Fibroblast of villous mesenchyme (primary cell): ENCODE results near the gene MAN2A1. TPM values are rescaled to one million over a fixed set of nuclear protein-coding genes. Genes with fewer than 3 reads are reported as not detected.

Experiments
- DNase-seq: peaks from one replicate; pipeline ENCODE4 v3.0.0-alpha.2; 2010; ENCODE audit warnings: low read depth
- H3K4me3 ChIP-seq: 2 replicates; pipeline ENCODE4 v1.5.1; 2011; ENCODE audit warnings: low read depth, mild to moderate bottlenecking, low read length
- CTCF ChIP-seq: IDR thresholded peaks from 2 replicates; pipeline ENCODE4 v1.5.1; 2012; ENCODE audit warnings: low read depth, mild to moderate bottlenecking, low read length; ENCODE audit not compliant: insufficient read depth
- total RNA-seq: library from RNA; depleted of rRNA; stranded (reverse); fragments of >200 nt; gene quantifications from 2 replicates; pipeline ENCODE4 v1.2.3, GENCODE V29; 2012

Gene MAN2A1
- total RNA-seq, 1 donor = 178 TPM

- TF ChIP-seq CTCF = no peak
- no peak overlapping the region for H3K4me3 ChIP-seq
- no peak for DNase-seq
These were observed 32.0 kb downstream of the MAN2A1 start for GRCh38 chr5:109721741-109722140.

- TF ChIP-seq CTCF = no peak
- no peak overlapping the region for H3K4me3 ChIP-seq
- DNase-seq = no peak
These were observed 33.9 kb downstream of the MAN2A1 start for GRCh38 chr5:109723606-109724005.

- no peak for DNase-seq
- no peak overlapping the region for H3K4me3 ChIP-seq
- TF ChIP-seq CTCF = no peak
These were observed 35.4 kb downstream of the MAN2A1 start for GRCh38 chr5:109725135-109725534.

GRCh38 chr5:109739741-109740728, 50.3 kb downstream of the MAN2A1 start:
- no peak for TF ChIP-seq CTCF
- peak; percentile 46 for DNase-seq
- peak overlapping the region; percentile 4 for H3K4me3 ChIP-seq

- no peak overlapping the region for H3K4me3 ChIP-seq
- no peak for DNase-seq
- TF ChIP-seq CTCF = no peak
These were observed 51.2 kb downstream of the MAN2A1 start for GRCh38 chr5:109740966-109741365.

GRCh38 chr5:109741390-109741789, 51.7 kb downstream of the MAN2A1 start:
- DNase-seq = no peak
- no peak for TF ChIP-seq CTCF
- no peak overlapping the region for H3K4me3 ChIP-seq
